HG02840 (cell line): ENCODE data around the gene PSMC1.

Experiments used
- ATAC-seq: cut with Tn5 transposase; IDR thresholded peaks from one replicate; pipeline ENCODE4 v1.9.1; 2021; ENCODE audit warnings: mild to moderate bottlenecking, moderate library complexity, moderate number of reproducible peaks; ENCODE audit not compliant: unreplicated experiment, low FRiP score

Gene PSMC1

DNA sequence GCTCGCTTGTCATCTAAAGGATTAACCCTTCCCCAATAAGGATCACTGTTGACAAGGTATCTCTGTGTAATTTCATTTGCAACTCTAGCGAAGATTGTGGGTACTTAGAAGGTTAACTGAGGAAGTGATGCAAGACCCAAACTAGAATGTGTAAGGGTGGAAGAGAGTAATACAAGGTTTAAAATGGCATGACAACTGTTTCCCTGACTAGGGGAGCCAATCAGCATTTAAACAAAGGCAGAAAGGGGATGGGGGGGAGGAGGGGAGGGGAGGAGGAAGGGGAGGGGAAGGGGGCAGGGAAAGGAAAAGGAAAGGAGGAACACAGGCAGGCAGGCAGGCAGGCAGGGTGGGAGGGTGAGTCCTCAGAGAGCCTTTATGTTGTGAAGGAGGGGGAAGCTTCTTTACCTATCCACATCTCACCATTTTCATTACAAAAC lies 44.3 kb downstream of the PSMC1 start:
- ATAC-seq: no peak

DNA sequence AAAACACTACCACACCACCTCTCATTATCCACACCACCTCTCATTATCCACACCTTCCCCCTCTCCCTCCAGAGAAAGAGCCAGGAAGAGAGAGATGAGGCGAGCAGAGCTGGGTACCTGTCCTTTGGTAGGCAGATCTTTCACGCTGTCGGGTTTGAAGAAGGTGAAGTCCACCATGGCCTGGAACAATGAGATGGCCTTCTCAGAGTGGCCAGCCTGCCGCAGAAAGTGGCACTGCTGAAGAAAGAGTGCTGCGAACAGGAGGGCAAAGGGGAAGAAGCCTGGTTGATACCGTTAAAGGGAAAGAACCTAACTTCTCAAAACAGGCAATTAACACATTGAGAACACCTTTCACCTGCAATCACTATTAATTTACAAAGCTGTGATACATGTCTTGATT lies 44.8 kb downstream of the PSMC1 start:
- no peak for ATAC-seq

DNA sequence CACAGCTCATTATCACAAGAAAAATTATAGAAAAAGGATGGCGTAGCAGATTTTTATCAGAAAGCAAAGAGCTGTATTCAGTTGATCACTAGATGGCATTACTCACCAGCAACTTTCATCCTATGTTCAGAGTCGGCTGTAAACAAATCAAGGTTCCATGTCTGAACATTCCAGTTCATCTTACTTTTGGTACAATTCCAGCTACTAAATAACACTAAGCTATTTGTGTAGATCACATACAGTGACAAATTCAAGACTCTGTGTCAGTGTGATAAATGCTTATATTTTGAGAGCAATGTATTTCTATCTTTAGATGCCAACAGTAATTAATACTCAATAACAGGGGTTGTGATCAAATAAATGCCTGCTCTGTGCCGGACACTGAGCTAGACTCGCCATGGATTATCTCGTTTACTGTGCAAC lies 45.3 kb downstream of the PSMC1 start:
- ATAC-seq: no peak

DNA sequence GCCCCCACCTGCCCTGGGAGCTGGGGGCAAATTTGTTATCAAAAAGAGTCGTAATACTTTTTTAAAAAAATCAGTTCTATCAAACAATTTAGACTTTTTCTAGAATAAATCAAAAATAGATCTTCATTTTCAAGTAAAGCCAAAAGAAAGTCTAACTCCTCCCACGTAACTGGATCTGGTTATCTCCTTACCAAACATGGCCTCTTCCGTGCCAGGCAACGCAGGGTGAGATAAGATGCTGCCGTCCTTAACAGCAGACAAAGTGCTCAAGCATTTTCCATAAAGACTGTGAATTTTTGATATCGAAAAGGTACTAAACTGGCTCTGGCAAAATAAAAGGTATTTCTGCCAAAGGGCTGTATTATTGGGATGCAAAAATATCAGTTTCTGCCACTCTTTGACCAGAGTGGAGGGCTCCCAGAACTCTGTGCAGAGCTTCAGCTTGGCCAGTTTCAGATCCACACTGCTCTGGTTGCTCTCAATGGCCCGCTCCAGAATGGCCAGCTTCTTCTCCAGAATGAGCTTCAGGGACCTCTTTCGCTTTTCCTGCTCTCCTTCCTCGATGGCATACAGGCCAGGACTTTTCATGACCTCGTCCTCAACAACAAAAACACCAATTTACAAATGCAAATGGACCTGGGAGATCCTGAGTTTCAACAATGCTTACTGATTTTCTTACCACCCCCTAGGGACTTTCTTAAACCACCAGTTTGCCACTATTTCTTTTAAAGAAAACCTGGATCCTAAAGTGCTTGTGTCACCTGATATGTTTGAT lies 46.4 kb downstream of the PSMC1 start:
- no peak for ATAC-seq

DNA sequence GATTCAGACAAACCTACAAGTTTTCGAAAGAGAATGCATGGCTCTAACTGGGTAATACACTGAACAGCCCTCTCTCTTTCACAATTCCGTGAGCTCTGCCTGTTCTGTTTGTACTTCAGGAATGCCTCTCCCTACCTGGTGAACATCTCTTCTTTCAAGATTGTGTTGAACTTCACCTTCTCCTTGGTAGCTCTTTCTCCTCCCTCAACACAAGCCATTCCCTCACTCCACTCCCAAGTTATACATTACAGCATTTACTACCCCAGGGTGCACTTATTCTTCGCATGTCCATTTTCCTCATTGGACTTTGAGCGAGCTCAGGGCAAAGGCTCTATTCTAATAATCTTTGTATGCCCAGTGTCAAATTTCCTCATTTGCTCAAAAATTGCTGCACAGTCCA lies 47.1 kb downstream of the PSMC1 start:
- ATAC-seq: no peak

DNA sequence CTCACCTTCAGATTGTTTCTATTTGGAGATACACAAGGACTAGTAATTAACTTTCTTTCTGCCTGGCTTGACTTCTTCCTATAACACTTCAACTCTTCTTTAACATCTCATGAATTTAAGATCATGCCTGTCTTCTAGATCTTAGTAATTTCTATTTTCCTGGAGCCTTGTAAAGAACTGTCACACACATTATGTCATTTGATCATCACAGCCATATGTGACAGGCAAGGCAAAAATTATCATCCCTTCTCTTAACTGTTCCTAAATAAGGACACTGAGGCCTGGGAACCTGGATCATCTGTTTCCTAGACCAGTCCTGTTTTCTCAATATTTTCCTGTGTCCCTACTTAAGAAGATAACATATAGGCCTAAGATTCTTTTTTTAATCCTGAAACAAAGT lies 48.1 kb downstream of the PSMC1 start:
- no peak for ATAC-seq

DNA sequence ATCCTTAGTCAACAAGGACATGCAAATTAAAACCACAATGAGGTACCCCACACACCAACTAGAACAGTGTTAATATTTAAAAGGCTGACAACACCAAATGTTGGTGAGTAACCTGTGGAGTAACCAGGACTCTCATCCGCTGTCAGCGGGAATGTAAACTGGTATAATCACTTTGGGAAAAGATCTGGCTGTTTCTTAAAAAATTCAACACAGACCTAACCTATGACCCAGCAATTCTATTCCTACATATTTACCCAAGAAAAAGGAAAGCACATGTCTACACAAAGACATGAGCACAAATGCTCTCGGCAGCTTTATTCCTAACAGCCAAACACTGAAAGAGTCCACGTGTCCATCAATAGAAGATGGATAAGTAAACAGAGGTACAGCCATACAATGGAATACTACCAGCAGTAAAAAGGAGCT lies 48.8 kb downstream of the PSMC1 start:
- ATAC-seq: no peak

DNA sequence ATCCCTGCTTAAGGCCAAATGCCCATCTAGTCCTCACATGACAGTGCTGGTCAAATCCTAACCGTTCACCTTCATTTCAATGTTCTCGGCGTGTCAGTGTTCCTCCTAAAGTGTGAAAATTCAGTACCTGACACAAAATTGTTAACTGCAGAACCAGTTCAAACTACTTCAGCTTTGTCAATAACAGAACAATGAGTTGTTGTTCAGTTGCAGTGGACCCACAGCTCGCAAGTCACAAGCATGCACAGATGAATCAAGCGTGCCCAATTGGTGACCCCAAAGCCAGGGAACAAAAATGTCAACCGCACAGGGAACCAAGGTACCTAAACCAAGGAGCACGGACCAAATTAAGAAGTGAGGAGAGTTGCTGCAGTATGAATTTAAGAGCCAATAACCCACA lies 52.2 kb downstream of the PSMC1 start:
- ATAC-seq: no peak

DNA sequence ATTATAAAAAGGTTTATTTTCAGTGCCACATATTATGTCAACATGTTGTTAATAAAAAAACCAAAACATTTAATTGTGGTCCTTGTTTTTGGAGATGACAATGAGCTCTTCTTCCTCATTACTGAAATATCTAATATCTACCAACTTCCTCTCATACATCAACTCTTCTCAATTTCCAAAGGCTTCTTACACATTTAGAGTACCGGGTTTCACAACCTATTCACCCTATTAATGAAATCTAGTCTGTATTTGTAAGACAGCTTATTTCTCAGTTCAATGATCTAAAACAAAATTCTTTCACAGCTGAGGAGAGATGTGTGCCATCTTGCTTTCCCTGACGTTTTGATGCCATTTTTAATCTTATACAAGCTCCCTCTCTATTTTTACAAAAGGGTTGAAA lies 60.9 kb downstream of the PSMC1 start:
- no peak for ATAC-seq

DNA sequence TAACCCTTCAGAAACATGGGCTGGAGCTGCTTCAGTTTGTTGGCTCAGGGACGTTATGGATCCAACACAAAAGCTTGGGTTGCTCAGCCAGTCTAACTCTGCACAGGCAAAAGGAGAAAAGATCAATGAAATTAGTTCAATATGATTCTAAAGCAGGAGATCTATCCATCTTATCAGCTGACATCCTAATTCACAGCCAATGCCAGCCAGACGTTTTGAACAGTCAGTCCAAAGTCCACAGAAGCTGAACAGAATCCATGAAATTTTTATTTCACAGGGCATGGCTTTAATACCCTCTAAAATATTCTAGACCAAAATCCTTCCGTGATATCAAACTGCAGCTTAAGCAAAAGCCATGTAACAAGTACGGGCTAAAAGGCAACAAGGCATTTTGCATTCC lies 61.7 kb downstream of the PSMC1 start:
- no peak for ATAC-seq

DNA sequence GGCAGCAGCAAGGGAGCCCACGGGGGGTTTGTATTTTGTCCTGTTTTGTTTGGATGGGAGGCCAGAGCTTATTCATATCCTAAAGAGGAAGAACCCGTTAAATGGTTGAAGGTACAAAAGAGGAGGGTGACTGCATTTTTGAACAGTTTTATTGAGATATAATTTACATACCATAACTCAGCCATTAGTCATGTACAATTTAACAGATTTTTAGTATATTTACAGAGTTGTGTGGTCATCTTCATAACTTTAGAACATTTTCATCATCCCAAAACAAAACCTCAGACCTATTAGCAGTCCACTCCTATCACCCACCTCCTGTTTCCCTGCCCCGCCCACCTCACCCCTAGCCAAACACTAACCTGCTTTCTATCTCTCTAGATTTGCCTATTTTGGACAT lies 62.8 kb downstream of the PSMC1 start:
- ATAC-seq: no peak

DNA sequence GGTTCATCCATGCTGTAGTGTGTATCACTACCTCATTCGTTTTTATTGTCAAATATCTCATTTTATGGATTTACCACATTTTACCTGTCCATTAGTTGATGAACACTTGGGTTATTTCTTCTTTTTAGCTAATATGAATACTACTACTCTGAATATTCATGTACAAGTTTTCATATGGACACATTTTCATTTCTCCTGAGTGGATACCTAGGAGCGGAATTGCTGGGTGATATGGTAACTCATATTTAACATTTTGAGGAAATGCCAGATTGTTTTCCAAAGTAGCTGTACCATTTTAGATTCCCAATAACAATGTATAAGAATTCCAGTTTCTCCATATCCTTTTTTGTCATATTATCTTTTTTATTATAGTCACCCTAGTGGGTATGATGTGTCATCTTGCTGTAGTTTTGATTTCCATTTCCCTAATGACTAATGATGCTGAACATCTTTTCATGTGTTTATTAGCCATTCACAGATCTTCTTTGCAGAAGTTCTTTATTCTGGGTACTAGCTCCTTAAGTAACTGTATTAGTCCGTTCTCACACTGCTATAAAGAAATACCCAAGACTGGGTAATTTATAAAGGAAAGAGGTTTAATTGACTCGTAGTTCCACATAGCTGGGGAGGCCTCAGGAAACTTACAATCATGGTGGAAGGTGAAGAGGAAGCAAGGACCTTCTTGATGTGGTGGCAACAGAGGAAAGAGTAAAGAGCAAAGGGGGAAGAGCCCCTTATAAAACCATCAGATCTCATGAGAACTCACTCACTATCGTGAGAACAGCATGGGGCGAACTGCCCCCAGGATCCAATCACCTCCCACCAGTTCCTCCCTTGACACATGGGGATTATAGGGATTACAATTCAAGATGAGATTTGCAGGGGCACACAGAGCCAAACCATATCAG lies 63.5 kb downstream of the PSMC1 start:
- no peak for ATAC-seq

DNA sequence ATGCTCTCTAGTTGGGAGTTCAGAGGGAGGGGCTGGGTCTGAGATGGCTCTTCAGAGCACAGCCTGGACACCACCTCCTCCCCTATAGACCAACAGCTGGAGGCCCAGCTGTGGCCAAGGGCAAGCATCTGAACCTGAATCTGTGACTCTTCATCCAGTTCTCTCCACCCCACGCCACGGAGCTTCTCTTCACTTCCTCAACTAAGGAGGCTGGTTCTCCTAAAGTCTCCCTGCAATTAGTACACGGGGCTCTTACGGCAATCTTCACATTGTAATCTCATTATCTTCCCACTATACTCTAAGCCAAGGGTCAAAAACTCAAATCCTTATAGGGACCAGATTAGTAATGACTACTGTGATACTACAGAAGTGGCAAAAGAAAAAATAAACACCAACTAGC lies 65.5 kb downstream of the PSMC1 start:
- no peak for ATAC-seq
